ENCODE measurements around the gene LENG9.
A peak's percentile ranks its signal among the peaks of the same experiment; 100 is the strongest.
"Not testable (repeated sequence)": the region's sequence is repeated elsewhere in the genome, so short reads cannot be mapped to it uniquely, and the experiment has no call there.

Gene LENG9

DNA sequence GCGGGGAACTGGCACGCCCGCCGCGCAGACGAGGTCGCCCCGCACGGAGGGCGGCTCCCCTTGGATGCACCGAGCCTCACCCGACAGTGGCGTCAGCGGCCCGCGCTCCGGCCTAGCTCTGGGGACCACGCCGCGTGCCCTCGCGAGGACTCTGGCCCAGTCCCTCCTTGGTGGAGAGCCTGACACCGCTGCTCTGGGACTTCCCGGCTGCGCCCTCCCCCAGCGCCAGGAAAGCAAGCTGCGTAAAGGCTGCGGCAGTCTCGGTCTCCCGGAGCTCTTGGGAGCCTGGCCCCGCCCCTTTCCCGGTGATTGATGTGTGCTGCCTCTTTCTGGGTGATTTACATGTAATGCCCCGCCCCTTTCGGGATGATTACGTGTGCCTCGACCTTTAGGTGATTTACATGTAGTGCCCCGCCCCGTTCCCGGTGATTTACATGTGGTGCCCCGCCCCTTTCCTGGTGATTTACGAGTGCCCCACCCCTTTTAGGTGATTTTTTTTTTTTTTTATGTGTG lies at the start of gene LENG9:
LENG9 (minus strand) TSS at position 248 of the 513 bp plus-strand sequence. CDS start 252 bp downstream, outside the sequence.
- DNase-seq (ENCODE audit: low read depth): peak; percentile 100

DNA sequence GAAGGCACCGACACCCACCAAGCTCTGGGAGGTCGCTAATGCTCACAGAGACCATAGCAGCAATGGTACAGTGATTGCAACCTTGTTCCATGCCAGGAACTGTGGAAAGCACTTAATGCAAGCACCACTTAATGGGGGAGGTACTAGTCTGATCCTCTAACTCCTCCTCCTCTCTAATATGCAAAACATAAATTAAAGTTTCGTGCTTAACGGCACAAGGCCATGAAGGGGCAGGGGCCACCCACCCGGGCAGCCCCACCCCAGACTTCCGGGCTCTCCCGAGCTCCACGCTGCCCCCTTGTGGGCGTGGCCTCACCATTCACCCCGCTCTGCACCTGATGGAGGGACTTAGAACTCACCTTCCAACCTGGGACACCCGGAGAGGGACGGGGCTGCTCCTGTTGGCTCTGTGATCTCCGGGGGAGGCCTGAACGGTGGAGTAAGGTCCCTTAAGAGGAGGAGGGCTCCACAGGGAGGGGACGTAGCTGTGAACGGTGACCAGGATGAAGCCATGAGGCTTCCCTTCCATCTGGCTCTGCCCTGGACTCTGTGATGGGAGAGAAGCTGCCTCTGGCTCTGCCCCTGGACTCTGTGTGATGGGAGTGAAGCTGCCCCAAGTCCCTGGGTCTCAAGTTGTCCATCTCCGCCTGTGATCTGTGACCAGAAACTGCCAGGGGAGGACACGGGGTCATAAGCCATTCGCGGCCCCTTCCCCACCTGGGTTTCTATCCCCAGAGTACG lies 45.8 kb upstream of the LENG9 start:
- not testable (repeated sequence) for DNase-seq (ENCODE audit: low read depth)

DNA sequence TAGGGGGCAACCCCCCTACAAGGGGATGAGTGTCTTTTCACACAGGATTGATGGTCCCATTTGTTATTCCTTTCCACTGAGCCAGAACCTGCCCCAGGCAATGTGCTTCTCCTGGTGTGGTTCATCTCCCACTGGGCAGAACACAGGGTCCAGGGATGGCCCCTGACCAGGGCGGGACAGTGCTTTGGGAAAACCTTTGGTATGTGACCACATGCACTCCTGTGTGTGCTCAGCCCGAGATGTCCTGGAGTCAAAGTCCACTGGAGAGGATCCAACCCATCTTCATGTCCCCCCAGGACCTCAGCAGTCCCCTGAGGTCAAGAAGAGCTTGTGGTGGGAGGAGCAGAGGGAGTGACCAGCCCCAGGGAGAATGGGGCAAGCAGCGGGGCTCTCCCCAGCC lies 44.9 kb upstream of the LENG9 start:
- DNase-seq (ENCODE audit: low read depth): not testable (repeated sequence)

DNA sequence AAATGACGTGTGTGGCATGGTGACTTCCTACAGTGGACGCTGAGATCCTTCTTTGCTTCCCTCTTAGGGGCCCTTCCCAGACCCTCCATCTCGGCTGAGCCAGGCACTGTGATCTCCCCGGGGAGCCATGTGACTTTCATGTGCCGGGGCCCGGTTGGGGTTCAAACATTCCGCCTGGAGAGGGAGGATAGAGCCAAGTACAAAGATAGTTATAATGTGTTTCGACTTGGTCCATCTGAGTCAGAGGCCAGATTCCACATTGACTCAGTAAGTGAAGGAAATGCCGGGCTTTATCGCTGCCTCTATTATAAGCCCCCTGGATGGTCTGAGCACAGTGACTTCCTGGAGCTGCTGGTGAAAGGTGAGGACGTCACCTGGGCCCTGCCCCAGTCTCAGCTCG lies 44.2 kb upstream of the LENG9 start:
- no peak for DNase-seq (ENCODE audit: low read depth)

DNA sequence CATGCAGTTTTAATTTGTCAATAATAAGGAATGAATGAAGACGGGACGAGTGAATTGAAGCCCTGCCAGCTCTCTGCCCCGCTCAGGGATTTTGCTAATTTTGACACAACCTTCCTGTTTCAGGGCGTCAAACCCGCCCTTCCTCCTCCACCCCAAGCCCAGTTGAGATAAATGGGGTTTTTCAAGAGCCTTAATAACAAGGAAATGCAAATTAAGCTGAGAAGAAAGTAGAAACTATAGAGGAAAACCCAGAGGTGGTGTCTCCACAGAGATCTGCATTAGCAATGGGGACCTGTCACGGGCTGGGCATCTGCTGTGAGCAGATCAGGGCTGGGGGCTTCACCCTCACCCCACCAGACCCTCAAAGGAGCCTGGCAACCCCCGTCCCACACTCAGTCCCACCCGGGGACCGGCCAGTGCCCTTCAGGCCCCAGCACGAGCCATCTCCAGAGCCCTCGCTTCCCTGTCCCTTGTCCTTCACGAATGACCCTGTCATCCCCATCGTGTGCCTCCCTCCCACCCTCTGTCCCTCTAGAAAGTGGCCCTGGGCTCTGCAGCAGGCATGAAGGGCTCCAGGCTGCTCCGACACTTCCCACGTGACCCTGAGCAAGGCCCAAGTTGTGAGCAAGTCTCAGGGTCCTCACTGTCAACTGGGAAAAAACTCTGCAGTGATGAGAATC lies 43.6 kb upstream of the LENG9 start:
- not testable (repeated sequence) for DNase-seq (ENCODE audit: low read depth)

DNA sequence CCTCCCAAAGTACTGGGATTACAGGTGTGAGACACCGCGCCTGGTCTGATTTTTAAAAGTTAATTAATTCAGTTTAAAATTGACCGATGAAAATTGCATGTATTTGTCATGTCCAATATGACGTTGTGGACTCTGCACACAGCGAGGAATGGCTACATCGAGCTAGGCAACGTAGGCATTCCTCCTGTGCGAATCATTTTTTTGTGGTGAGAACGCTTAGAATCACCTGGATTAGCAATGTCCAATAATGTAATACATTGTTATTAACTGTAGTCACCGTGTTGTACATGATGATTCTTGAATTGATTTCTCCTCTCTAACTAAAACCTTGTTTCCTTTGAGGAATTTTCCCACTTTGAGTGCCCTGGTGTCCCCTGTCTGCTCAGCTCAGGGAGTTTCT lies 42.5 kb upstream of the LENG9 start:
- no peak for DNase-seq (ENCODE audit: low read depth)

DNA sequence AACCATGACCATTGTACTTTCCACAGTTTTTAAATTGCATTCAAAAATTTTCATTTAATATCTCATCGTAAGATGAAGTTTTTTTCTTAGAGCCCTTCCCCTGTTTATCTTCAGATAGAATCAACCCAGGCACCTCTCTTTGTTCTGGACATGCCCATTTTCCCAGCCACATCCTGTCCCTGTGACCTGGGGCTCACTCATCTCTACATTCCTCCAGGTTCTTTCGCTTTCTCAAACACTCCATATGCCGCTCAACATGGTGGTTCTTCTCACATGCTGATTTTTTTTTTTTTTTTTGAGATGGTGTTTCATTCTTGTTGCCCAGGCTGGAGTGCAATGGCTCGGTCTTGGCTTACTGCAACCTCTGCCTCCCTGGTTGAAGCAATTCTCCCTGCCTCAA lies 42.0 kb upstream of the LENG9 start:
- not testable (repeated sequence) for DNase-seq (ENCODE audit: low read depth)

DNA sequence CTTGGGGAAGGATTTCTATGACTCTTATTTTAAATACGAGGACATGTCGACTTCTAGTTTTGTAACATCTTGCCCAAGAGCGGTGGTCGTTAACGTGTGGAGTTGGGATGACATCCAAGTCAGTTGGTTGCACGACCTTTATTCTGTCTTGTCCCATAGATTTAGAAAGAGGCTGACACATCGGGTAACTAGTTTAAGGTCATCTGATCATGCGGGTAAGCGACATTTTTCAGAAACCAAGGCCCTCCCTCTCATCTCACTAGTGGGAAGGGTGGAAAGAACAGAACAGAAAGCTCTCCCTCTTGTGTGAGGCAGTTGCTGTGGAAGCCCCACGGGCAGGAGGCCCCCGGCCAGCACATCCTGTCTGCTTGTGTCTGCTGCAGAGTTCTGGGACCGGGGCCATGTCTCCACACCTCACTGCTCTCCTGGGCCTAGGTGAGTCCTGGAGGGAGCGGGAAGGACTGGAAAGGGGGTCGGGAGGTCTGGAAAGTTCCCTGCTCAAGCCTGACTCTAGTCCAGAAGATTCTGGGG lies 39.0 kb upstream of the LENG9 start, which contains the start of gene LAIR2:
LAIR2 (plus strand) TSS at position 314 of the 531 bp plus-strand sequence; CDS start at position 402, 88 bp downstream.
- no peak for DNase-seq (ENCODE audit: low read depth)

DNA sequence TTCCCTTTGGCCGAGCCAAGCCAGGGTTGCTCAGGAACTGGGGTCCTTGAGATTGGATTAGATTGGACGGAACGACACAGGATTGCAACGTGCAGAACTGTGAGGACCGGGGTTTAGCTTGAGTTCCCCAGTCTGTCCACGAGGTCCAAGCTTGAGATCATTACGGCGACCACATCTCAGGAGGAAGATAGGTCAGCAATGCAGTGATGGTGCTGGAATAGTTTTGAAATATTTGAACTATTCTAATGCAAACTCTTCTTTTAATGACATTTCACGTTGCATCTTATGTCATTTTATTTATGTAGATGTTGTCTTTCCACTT lies 34.8 kb upstream of the LENG9 start:
- not testable (repeated sequence) for DNase-seq (ENCODE audit: low read depth)

DNA sequence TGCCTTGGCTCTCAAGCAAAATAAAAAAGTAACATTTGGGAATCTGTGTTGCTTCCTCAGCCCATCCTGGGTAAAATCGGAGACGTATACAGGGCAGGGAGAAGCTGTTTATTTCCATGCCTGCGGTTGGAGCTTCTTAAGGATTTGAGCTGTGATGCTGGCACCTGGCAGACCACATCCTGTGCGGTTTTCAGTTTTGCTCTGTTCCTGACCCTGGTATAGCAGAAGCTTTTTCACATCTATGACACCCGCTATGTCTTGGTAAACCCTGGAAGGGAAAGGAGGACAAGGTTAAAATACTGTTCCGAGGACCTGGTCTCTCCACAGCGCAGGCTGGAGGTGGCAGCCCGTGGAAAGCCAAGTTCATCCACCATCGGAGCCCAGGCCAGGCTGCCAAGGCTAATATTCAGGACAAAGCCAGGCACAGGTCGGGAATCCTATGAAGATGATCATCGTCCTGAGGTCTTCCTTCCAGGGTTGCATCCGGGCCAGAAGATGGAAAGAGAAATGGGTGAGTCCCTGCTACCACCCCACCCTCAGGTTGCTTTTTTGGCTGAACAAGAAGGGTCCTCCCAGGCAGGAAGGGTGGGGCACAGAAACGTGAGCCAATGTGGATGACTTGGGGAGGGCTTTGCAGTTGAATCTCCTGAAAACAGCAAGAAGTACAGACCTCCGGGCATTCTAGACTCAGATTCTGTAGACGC lies 34.3 kb upstream of the LENG9 start:
- not testable (repeated sequence) for DNase-seq (ENCODE audit: low read depth)

DNA sequence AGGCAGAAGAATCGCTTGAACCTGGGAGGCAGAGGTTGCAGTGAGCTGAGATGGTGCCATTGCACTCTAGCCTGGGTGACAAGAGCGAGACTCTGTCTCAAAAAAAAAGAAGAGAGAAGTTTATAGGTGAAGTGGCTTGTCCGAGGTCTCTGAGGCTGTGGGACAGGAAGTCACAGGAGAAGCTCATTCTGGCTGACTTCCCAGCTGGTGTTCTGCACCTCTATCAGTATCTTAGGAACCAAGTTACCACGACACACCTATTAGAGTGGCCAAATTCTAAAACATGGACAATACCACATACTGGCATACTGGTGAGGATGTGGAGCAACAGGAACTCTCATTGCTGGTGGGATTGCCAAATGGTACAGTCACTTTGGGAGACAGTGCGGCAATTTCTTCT lies 31.7 kb upstream of the LENG9 start:
- DNase-seq (ENCODE audit: low read depth): not testable (repeated sequence)

DNA sequence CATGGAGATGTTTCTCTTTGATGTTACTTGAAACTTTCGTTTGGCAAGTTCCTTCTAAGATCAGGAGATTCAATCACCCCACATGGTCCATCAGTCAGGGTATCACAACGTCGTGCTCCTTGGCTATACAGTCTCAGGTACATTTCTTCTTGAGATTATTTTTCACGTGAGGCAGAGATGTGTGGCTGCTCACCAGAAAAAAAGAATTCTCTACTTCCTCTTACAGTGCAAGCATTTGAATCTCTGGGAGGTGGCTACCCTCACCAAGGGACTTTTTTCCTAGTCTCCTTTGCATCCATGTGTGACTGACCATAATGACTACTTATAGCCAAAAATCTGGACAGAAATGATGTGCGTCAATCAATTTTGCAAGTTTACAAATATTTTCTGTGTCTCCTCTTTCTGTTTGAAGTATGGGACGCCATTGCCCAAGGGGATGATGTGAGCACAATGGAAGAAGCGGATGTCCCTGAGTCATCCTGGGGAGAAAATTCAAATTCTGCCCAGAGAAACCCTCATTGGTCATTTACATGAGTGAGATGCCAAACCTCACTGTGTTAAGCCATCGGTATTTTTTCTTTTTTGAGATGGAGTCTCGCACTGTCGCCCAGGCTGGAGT lies 30.5 kb upstream of the LENG9 start:
- no peak for DNase-seq (ENCODE audit: low read depth)

DNA sequence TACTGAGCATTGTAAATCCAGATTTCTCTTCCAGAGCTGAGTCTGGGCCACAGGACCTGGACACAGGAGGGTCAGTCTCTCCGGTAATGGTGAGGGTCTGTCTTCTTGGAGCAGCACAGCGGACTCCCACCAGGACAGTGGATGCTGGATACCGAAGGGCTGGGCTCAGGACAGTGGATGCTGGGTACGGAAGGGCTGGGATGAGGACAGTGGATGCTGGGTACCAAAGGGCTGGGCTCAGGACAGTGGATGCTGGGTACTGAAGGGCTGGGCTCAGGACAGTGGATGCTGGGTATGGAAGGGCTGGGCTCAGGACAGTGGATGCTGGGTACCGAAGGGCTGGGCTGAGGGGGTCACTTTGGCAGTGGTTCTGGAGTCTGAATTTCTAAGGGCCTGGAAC lies 29.5 kb upstream of the LENG9 start:
- DNase-seq (ENCODE audit: low read depth): not testable (repeated sequence)

DNA sequence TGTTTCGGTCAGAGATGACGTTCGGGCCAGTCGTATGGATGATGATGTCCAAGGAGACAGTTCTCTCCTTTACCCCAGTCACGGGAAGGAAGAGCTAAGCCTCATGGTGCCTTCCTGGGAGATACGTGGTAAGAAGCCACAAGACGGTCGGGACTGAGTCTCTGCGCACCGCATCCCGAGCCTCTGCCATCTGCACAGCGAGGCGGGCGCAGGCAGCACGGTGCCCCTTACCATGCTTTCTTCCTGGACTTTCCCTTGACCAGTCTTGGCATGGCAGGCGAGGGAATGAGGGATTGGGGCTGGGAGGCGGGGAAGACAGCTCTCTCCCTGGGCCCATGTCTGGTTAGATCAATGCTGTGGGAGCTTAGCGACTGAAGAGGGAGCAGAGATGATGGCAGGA lies 29.0 kb upstream of the LENG9 start:
- DNase-seq (ENCODE audit: low read depth): no peak

DNA sequence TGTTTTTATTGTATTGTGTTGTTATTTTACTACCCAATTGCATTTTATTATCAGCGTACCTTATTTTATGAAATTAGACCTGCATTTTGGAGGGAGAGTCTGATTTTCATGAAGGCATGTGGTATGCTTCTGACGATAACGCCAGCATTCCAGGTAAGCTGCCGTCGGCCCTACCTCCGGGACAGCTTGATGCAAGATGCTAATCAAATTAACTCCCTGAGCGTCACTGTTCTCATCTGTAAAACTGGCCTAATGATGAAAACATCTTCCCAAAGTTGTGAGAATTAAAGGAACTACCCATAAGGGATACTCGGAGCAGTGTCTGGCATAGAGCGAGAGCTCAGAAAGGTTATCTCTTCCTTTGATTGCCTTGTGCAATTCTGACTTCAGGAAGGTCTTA lies 26.2 kb upstream of the LENG9 start:
- no peak for DNase-seq (ENCODE audit: low read depth)

DNA sequence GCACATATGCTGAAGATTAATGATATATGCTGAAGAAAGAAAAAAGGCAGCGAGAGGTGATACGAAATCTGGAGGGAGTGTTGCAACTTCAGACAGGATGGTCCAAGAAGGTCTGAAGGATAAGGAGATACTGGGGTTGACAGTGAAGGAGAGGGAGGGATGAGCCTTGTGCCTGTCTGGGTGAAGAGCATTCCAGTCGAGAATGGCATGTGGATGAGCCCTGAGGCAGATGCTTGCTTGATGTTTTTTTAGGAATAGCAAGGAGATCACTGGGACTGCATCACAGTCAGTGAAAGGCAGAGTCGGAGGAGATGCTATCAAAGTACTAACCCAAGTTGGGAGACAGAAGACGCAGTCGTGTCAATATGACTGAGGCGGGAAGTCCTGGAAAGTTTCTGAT lies 25.8 kb upstream of the LENG9 start:
- no peak for DNase-seq (ENCODE audit: low read depth)

DNA sequence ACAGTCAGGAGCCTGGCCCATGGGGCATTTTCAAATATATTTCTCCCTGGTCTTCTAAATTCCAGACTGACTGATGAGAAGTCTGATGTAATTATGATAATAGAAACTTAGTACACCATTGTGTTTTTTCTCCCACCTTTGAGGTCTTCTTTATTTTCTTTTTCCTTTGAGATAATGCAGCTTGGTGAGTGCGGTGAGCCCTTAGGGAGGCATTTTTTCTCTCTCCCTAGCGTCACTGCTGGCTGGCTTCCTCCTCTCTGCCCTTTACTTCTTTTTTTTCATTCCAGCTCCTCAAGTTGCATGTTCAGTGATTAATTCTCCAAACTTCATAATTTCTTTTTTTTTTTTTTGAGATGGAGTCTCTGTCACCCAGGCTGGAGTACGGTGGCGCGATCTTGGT lies 22.3 kb upstream of the LENG9 start:
- peak; percentile 42 for DNase-seq (ENCODE audit: low read depth)

DNA sequence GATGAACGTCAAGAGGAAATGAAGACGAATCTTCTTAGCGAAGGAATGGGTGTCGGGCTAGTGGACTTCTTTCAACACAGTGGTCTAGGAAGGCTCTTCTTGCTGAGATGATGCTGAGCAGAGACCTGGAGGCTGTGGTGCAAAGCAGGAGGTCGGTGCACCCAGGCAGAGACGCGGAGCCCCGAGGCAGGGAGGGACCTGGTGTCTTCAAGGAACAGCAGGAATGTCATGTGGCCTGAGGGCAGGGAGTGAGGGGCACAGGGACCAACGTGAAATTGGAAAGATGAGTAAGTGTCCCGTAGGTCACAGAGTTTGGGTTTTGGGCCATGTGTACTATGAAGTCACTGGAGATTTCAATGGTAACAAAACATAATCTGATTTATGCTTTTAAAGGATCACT lies 20.9 kb upstream of the LENG9 start:
- DNase-seq (ENCODE audit: low read depth): no peak

DNA sequence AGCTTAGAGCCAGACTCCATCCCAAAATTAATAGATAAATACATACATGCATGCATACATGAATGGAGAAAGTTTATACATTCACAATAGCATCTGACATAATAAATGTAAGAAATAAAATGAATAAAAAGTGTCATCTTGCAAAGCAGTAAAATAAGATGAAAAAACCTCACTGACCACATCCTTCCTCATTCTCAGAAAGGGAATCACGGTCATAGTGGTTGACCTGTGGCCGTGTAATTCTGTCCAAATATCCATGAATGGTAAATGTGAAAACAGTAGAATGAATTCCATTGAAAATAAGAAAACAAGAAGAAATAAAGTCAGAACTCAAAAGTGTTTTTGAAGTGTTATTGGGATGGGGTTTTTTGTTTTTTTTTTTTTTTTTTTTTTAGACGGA lies 19.3 kb upstream of the LENG9 start:
- no peak for DNase-seq (ENCODE audit: low read depth)

DNA sequence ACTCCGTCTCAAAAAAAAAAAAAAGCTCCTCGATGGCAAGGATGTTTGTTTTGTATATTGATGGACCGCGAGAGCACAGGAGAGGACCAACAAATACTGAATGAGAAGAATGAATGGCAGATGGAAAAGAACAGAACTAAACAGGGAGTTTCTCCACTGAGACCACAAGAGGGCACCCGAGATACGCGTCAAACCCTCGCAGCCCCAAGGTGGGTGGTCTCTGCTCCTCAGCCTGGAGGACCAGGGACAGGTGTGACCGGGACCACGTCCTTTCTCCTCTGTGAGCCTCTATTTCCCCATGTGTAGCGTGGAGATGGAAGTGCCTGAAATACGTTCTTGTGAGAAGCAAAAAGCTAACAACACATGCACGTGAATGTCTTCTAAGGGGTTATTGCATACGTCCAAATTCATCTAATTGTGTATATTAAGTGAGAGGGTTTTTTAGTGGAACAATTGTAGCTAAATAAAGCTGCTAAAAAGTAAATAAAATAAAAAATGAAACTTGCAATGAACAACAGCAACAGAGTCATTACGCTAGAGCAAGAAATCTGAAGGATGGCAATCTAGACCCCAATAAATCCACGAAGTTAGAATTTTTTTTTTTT lies 17.9 kb upstream of the LENG9 start:
- peak; percentile 40 for DNase-seq (ENCODE audit: low read depth)

DNA sequence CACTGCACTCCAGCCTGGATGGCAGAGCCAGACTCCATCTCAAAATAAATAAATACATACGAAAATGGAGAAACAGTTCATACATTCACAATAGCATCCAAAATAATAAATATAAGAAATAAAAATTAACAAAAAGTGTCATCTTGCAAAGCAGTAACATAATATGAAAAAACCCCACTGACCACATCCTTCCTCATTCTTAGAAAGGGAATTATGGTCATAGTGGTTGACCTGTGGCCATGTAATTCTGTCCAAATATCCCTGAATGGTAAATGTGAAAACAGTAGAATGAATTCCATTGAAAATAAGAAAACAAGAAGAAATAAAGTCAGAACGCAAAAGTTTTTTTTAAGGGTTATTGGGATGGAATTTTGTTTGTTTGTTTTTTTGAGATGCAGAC lies 16.5 kb upstream of the LENG9 start:
- no peak for DNase-seq (ENCODE audit: low read depth)
